LNCAP (cell line): ENCODE results near the gene PPM1H.

Source experiments
- CTCF ChIP-seq: fragments of 450-650 bp; IDR thresholded peaks from 2 replicates; pipeline ENCODE4 v1.5.1; 2017; ENCODE audit warnings: mild to moderate bottlenecking

PPM1H gene

GRCh38 chr12:62955678-62956077 lies 20.7 kb upstream of the PPM1H start:
- TF ChIP-seq CTCF = no peak

GRCh38 chr12:62950317-62950716 lies 15.4 kb upstream of the PPM1H start:
- TF ChIP-seq CTCF = no peak

GRCh38 chr12:62948123-62948522 lies 13.2 kb upstream of the PPM1H start:
- no peak for TF ChIP-seq CTCF

GRCh38 chr12:62947364-62947763 lies 12.4 kb upstream of the PPM1H start:
- TF ChIP-seq CTCF = no peak

GRCh38 chr12:62943779-62944395 lies 8.9 kb upstream of the PPM1H start:
- no peak for TF ChIP-seq CTCF

- no peak; the same call in 1 of the 2 replicates for TF ChIP-seq CTCF
These were observed 631 bp downstream of the PPM1H start for GRCh38 chr12:62934239-62934798.

- no peak for TF ChIP-seq CTCF
These were observed 1.2 kb downstream of the PPM1H start for GRCh38 chr12:62933602-62934238.
